GM23338 (cell line): ENCODE results near the gene PRPF18. TPM values are rescaled to one million over a fixed set of nuclear protein-coding genes. Genes with fewer than 3 reads are reported as not detected.

Experiments
- ATAC-seq: fragments of 200-7000 bp; cut with Tn5 transposase; 3 replicates; pipeline ENCODE4 v1.9.1; 2020
- DNase-seq: peaks from one replicate; pipeline ENCODE4 v3.0.0-alpha.2; 2015; ENCODE audit warnings: low spot score
- H2AFZ ChIP-seq: fragments of 200-600 bp; sonication (generic); 2 replicates; pipeline ENCODE4 v1.8.0; 2016; ENCODE audit warnings: antibody characterized with exemption, mild to moderate bottlenecking, moderate library complexity
- H3F3A ChIP-seq: fragments of 200-600 bp; sonication (generic); replicated peaks from 2 replicates; pipeline ENCODE4 v1.8.0; 2017; ENCODE audit warnings: antibody characterized with exemption, mixed run types, low read depth
- H3K27ac ChIP-seq: fragments of 200-600 bp; sonication (generic); 2 replicates; pipeline ENCODE4 v1.6.1; 2016; ENCODE audit warnings: low read depth
- H3K27me3 ChIP-seq: fragments of 200-600 bp; sonication (generic); 2 replicates; pipeline ENCODE4 v1.8.0; 2016; ENCODE audit warnings: mild to moderate bottlenecking, mixed run types, moderate library complexity; ENCODE audit not compliant: insufficient read depth
- H3K36me3 ChIP-seq: fragments of 200-600 bp; sonication (generic); 2 replicates; pipeline ENCODE4 v1.8.0; 2016; ENCODE audit warnings: mild to moderate bottlenecking; ENCODE audit not compliant: insufficient read depth
- H3K4me1 ChIP-seq: fragments of 200-600 bp; sonication (generic); 2 replicates; pipeline ENCODE4 v1.8.0; 2016; ENCODE audit warnings: mild to moderate bottlenecking, moderate library complexity; ENCODE audit not compliant: insufficient read depth
- H3K4me2 ChIP-seq: fragments of 200-600 bp; sonication (generic); 2 replicates; pipeline ENCODE4 v1.7.1; 2017; ENCODE audit warnings: mixed run types
- H3K4me3 ChIP-seq: fragments of 200-600 bp; sonication (generic); 2 replicates; pipeline ENCODE4 v1.6.1; 2016; ENCODE audit warnings: mixed run types
- H3K79me2 ChIP-seq: fragments of 200-600 bp; sonication (generic); replicated peaks from 2 replicates; pipeline ENCODE4 v1.8.0; 2017; ENCODE audit warnings: mild to moderate bottlenecking; ENCODE audit not compliant: insufficient read depth
- H3K9me2 ChIP-seq: fragments of 200-600 bp; sonication (generic); 2 replicates; pipeline ENCODE4 v1.8.0; 2017; ENCODE audit not compliant: insufficient read depth
- H4K20me1 ChIP-seq: fragments of 200-600 bp; sonication (generic); replicated peaks from 2 replicates; pipeline ENCODE4 v1.8.0; 2017; ENCODE audit warnings: mild to moderate bottlenecking; ENCODE audit not compliant: insufficient read depth
- H3K27ac Mint-ChIP-seq: 2 replicates; pipeline ENCODE4 v1.8.0; 2020; ENCODE audit warnings: inconsistent platforms, mild to moderate bottlenecking, moderate library complexity, mixed read lengths
- H3K27me3 Mint-ChIP-seq: 3 replicates; pipeline ENCODE4 v1.8.0; 2022; ENCODE audit warnings: low read depth, mild to moderate bottlenecking, moderate library complexity, mixed read lengths, inconsistent platforms; ENCODE audit not compliant: insufficient read depth, poor library complexity
- H3K36me3 Mint-ChIP-seq: 3 replicates; pipeline ENCODE4 v1.8.0; 2021; ENCODE audit warnings: low read depth, mild to moderate bottlenecking, inconsistent platforms, moderate library complexity, mixed read lengths
- H3K4me1 Mint-ChIP-seq: 3 replicates; pipeline ENCODE4 v1.8.0; 2020; ENCODE audit warnings: mild to moderate bottlenecking, inconsistent platforms, mixed read lengths
- H3K4me3 Mint-ChIP-seq: 3 replicates; pipeline ENCODE4 v1.8.0; 2021; ENCODE audit warnings: moderate library complexity, mild to moderate bottlenecking, inconsistent platforms, mixed read lengths
- H3K9me3 Mint-ChIP-seq: 3 replicates; pipeline ENCODE4 v1.8.0; 2020; ENCODE audit warnings: moderate library complexity, mild to moderate bottlenecking, inconsistent platforms, mixed read lengths
- CREB1 ChIP-seq: fragments of 250-450 bp; sonication (Bioruptor Pico); IDR thresholded peaks from 2 replicates; pipeline ENCODE4 v1.5.0; 2020; ENCODE audit warnings: low read depth, mild to moderate bottlenecking, moderate library complexity
- EZH2 ChIP-seq: fragments of 200-600 bp; sonication (generic); IDR thresholded peaks from one replicate; pipeline ENCODE4 v1.8.0; 2017; ENCODE audit warnings: antibody characterized with exemption, mild to moderate bottlenecking, low read depth; ENCODE audit not compliant: unreplicated experiment
- EZH2phosphoT487 ChIP-seq: fragments of 200-600 bp; sonication (generic); IDR thresholded peaks from one replicate; pipeline ENCODE4 v1.8.1; 2018; ENCODE audit warnings: antibody characterized with exemption; ENCODE audit not compliant: unreplicated experiment
- NANOG ChIP-seq: IDR thresholded peaks from 2 replicates; pipeline ENCODE4 v1.6.1; 2016; ENCODE audit warnings: antibody characterized with exemption, borderline replicate concordance
- STAT1 ChIP-seq: IDR thresholded peaks from one replicate; pipeline ENCODE4 v1.6.1; 2016; ENCODE audit warnings: antibody characterized with exemption; ENCODE audit not compliant: unreplicated experiment
- ZNF114 ChIP-seq: fragments of 250-450 bp; sonication (Bioruptor Pico); IDR thresholded peaks from 2 replicates; pipeline ENCODE4 v1.5.0; 2020; ENCODE audit warnings: mild to moderate bottlenecking, moderate library complexity
- ZNF331 ChIP-seq: fragments of 250-450 bp; sonication (Bioruptor Pico); IDR thresholded peaks from 2 replicates; pipeline ENCODE4 v1.5.0; 2020; ENCODE audit warnings: low read depth, mild to moderate bottlenecking, moderate library complexity
- polyA plus RNA-seq: library from polyadenylated mRNA; unstranded; fragments of >200 nt; fragmentation: Nextera tagmentation; extraction: Ambion mirVana; gene quantifications from 2 replicates; pipeline ENCODE4 v1.2.1, GENCODE V29; 2016
- total RNA-seq: library from RNA; depleted of rRNA; stranded (reverse); fragments of >200 nt; shearing (Covaris generic); gene quantifications from 2 replicates; pipeline ENCODE4 v1.2.3, GENCODE V29; 2014
- TF ChIP-seq, protein P1 (sequence below): IDR thresholded peaks from 2 replicates; pipeline ENCODE4 v1.6.1; 2016; ENCODE audit warnings: antibody characterized with exemption
- TF ChIP-seq, protein P2 (sequence below), 2 experiments: fragments of 200-600 bp in 1 of 2; sonication (generic) in 1 of 2; conservative IDR thresholded peaks; 2 replicates each; pipeline versions ENCODE4 v1.5.1 to v1.6.1; 2016 to 2017; ENCODE audit warnings: antibody characterized with exemption in 2 of 2, low read depth in 2 of 2, mild to moderate bottlenecking in 2 of 2, moderate library complexity in 1 of 2
- TF ChIP-seq, protein P3 (sequence below): fragments of 250-450 bp; sonication (Bioruptor Pico); IDR thresholded peaks from 2 replicates; pipeline ENCODE4 v1.5.0; 2020; ENCODE audit warnings: mild to moderate bottlenecking, moderate library complexity

Gene PRPF18
- total and polyA plus RNA-seq, 2 experiments from 2014 or later = 15.1 to 17.2 TPM

DNA sequence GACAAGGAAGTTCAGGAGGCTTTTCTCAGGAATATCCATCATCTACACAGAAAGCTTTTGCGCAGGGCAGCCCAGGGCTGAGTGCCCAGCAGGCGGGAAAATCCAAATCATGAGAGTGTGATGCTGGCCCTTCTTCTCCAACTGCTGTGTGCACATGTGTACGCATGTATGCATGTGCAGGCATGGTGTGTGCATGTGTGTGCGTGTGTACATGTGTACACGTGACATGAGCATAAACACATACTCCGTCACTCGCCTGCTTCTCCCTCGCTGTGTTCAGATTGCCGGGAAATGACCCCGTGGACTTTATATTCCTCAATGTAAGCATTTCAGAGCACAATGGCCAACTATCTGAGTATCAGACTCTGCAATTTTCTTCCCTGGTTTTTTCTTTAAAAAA is 85.1 kb downstream of the PRPF18 start (continued):
- TF ChIP-seq, protein P1, sequence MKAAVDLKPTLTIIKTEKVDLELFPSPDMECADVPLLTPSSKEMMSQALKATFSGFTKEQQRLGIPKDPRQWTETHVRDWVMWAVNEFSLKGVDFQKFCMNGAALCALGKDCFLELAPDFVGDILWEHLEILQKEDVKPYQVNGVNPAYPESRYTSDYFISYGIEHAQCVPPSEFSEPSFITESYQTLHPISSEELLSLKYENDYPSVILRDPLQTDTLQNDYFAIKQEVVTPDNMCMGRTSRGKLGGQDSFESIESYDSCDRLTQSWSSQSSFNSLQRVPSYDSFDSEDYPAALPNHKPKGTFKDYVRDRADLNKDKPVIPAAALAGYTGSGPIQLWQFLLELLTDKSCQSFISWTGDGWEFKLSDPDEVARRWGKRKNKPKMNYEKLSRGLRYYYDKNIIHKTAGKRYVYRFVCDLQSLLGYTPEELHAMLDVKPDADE = no peak
- TF ChIP-seq CREB1 = no peak
- TF ChIP-seq, protein P2, sequence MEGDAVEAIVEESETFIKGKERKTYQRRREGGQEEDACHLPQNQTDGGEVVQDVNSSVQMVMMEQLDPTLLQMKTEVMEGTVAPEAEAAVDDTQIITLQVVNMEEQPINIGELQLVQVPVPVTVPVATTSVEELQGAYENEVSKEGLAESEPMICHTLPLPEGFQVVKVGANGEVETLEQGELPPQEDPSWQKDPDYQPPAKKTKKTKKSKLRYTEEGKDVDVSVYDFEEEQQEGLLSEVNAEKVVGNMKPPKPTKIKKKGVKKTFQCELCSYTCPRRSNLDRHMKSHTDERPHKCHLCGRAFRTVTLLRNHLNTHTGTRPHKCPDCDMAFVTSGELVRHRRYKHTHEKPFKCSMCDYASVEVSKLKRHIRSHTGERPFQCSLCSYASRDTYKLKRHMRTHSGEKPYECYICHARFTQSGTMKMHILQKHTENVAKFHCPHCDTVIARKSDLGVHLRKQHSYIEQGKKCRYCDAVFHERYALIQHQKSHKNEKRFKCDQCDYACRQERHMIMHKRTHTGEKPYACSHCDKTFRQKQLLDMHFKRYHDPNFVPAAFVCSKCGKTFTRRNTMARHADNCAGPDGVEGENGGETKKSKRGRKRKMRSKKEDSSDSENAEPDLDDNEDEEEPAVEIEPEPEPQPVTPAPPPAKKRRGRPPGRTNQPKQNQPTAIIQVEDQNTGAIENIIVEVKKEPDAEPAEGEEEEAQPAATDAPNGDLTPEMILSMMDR (conservative IDR thresholded peaks at IDR 0.05; ENCODE audit: low read depth in 2 of 2) = no peak

DNA sequence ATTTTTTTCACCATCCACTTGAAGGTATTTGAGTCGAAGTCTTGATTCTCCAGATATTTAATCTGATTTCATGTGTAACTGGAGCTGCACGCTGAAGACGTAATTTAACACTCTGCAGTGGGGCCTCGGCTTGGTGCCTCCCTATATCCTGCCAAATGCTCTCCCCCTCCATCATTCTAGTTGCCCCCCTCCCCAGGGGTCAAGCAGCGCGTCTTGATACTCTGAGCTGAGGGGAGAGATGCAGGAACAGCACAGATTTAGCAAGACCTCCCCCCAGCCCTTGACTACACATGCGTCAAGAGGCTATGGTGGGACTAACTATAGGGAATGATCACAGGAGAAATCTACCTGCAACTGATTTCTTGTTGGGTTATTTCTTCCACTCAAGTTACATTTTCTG is 85.8 kb downstream of the PRPF18 start:
- Histone ChIP-seq H4K20me1 (no peaks in the 10 kb centered on the region), H3K4me3 (no peak overlapping the region), H3K36me3 (no peaks in the 10 kb centered on the region), H3K27me3 (no peaks in the 10 kb centered on the region), H3K4me2 (peak overlapping the region; percentile 47), H3K4me1 (peaks cover 21% of the 10 kb centered on the region), H3K27ac (peak overlapping the region; percentile 48), H3K79me2 (no peaks in the 10 kb centered on the region), H3F3A (0 out of 2 replicates have a peak, but pooled peaks cover 4% of the 10 kb centered on the region), H2AFZ (no peak overlapping the region), H3K9me2 (peaks cover 7% of the 10 kb centered on the region; the same call in 1 of the 2 replicates)
- TF ChIP-seq, protein P1 = no peak
- TF ChIP-seq ZNF114 (CRISPR knock-in tag) (no peak), STAT1 (no peak), EZH2phosphoT487 (no peak), EZH2 (no peak), NANOG (no peak), ZNF331 (no peak)
- TF ChIP-seq, protein P2 (conservative IDR thresholded peaks at IDR 0.05; ENCODE audit: low read depth in 2 of 2) = no peak
- TF ChIP-seq, protein P3, sequence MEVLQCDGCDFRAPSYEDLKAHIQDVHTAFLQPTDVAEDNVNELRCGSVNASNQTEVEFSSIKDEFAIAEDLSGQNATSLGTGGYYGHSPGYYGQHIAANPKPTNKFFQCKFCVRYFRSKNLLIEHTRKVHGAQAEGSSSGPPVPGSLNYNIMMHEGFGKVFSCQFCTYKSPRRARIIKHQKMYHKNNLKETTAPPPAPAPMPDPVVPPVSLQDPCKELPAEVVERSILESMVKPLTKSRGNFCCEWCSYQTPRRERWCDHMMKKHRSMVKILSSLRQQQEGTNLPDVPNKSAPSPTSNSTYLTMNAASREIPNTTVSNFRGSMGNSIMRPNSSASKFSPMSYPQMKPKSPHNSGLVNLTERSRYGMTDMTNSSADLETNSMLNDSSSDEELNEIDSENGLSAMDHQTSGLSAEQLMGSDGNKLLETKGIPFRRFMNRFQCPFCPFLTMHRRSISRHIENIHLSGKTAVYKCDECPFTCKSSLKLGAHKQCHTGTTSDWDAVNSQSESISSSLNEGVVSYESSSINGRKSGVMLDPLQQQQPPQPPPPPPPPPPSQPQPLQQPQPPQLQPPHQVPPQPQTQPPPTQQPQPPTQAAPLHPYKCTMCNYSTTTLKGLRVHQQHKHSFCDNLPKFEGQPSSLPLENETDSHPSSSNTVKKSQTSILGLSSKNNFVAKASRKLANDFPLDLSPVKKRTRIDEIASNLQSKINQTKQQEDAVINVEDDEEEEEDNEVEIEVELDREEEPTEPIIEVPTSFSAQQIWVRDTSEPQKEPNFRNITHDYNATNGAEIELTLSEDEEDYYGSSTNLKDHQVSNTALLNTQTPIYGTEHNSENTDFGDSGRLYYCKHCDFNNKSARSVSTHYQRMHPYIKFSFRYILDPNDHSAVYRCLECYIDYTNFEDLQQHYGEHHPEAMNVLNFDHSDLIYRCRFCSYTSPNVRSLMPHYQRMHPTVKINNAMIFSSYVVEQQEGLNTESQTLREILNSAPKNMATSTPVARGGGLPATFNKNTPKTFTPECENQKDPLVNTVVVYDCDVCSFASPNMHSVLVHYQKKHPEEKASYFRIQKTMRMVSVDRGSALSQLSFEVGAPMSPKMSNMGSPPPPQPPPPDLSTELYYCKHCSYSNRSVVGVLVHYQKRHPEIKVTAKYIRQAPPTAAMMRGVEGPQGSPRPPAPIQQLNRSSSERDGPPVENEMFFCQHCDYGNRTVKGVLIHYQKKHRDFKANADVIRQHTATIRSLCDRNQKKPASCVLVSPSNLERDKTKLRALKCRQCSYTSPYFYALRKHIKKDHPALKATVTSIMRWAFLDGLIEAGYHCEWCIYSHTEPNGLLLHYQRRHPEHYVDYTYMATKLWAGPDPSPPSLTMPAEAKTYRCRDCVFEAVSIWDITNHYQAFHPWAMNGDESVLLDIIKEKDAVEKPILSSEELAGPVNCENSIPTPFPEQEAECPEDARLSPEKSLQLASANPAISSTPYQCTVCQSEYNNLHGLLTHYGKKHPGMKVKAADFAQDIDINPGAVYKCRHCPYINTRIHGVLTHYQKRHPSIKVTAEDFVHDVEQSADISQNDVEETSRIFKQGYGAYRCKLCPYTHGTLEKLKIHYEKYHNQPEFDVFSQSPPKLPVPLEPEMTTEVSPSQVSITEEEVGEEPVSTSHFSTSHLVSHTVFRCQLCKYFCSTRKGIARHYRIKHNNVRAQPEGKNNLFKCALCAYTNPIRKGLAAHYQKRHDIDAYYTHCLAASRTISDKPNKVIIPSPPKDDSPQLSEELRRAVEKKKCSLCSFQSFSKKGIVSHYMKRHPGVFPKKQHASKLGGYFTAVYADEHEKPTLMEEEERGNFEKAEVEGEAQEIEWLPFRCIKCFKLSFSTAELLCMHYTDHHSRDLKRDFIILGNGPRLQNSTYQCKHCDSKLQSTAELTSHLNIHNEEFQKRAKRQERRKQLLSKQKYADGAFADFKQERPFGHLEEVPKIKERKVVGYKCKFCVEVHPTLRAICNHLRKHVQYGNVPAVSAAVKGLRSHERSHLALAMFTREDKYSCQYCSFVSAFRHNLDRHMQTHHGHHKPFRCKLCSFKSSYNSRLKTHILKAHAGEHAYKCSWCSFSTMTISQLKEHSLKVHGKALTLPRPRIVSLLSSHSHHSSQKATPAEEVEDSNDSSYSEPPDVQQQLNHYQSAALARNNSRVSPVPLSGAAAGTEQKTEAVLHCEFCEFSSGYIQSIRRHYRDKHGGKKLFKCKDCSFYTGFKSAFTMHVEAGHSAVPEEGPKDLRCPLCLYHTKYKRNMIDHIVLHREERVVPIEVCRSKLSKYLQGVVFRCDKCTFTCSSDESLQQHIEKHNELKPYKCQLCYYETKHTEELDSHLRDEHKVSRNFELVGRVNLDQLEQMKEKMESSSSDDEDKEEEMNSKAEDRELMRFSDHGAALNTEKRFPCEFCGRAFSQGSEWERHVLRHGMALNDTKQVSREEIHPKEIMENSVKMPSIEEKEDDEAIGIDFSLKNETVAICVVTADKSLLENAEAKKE (CRISPR knock-in tag) = no peak
- peak; percentile 59 for DNase-seq
- Mint-ChIP-seq H3K36me3 (peaks cover 33% of the 10 kb centered on the region), H3K9me3 (no peaks in the 10 kb centered on the region), H3K27ac (peak overlapping the region; percentile 88), H3K4me3 (peak overlapping the region; percentile 2; the same call in 2 of the 3 replicates), H3K4me1 (peaks cover 30% of the 10 kb centered on the region), H3K27me3 (no peaks in the 10 kb centered on the region)
- peak; percentile 84 for ATAC-seq
